ENCODE measurements around the gene ORC3.

ORC3 gene

DNA sequence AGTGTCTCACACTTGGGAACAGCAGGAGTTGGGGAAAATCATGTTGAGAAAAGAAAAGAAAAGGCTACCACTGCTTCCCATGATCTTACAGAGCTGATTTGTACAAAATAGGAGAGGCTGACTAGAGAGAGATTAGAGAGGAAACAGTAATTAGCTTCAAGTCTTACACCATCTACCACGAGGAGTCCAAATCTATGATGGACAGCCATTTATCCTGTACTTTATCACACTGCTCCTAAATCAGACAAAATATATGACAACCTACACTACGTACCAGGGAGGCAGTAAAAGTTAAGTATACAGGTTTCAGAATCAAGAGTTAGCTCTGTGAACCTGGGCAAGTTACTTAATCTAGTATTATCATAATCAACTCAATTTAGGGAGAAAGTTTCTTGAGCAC is 38.1 kb upstream of the ORC3 start:
- no peaks in the 10 kb centered on the region for H3K9me3 ChIP-seq (ENCODE audit: control insufficient read depth, insufficient read depth, low read depth, low read length)
- ChIA-PET POLR2A (no interaction called here), CTCF (interaction anchor here (1.4 kb wide), 1 partner anchor 10 kb away, joined by 4 read pairs; no protein-coding TSS in a partner anchor)
- TF ChIP-seq ZNF362 (tag by site-specific recombination; IDR thresholded peaks at IDR 0.05) (no peak), ZNF776 (tag by site-specific recombination; IDR thresholded peaks at IDR 0.05; ENCODE audit: borderline replicate concordance) (no peak), KLF9 (tag by site-specific recombination; IDR thresholded peaks at IDR 0.05; ENCODE audit: low read depth) (no peak), EGR2 (tag by site-specific recombination; IDR thresholded peaks at IDR 0.05; ENCODE audit: low read depth) (no peak), BCL6B (tag by site-specific recombination; IDR thresholded peaks at IDR 0.05) (no peak), HOXA7 (CRISPR knock-in tag; IDR thresholded peaks at IDR 0.05; ENCODE audit: borderline replicate concordance) (no peak), ZNF747 (tag by site-specific recombination; IDR thresholded peaks at IDR 0.05) (no peak), INSM2 (tag by site-specific recombination; IDR thresholded peaks at IDR 0.05) (no peak), ZNF544 (tag by site-specific recombination; IDR thresholded peaks at IDR 0.05) (no peak), ZNF660 (tag by site-specific recombination; IDR thresholded peaks at IDR 0.05) (no peak), TCF7L2 (IDR thresholded peaks at IDR 0.05; ENCODE audit: borderline replicate concordance, low read depth, low read length) (no peak), ZNF174 (tag by site-specific recombination; IDR thresholded peaks at IDR 0.05) (no peak), ZNF837 (tag by site-specific recombination; IDR thresholded peaks at IDR 0.05) (no peak), KLF16 (tag by site-specific recombination; IDR thresholded peaks at IDR 0.05) (no peak)
- no peak overlapping the region for H3K27ac ChIP-seq (ENCODE audit: extremely low read depth, low read depth, low read length)
- peaks cover 43 to 51% of the 10 kb centered on the region in 2 experiments for H3K36me3 ChIP-seq (ENCODE audit: control insufficient read depth in 2 of 2, insufficient read depth in 1 of 2, low read length in 2 of 2)
- H3K4me3 ChIP-seq (ENCODE audit: low read depth, low read length) = no peak overlapping the region
- H3K4me1 ChIP-seq (ENCODE audit: control insufficient read depth, insufficient read depth, low read length) = no peaks in the 10 kb centered on the region

DNA sequence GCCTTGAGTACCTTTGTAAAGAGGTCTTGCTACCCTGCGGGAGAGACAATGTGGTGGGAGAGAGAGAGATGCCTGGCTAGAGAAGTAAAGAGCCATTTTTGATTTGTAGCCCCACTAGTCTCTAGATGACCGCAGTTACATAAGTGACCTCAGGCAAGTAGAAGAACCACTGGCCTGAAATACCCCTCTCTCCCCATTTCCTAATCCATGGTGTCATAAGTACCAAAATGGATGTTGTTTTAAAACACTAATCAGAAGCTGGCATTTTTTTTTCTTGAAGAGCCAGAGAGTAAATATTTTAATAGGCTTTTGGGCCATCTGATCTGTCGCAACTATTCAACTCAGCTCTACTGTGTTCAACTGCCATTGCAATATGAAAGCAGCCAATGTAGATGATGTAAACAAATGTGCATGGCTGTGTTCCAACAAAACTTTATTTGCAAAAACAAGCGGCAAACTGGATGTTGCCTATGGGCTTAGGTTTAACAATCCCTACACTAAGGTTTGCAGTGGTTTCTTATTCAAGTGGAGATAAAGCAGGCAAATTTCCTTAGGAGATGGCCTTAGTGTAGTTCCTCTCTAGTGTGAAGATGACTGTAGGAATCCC is 36.7 kb upstream of the ORC3 start:
- TF ChIP-seq HOXC10 (CRISPR knock-in tag; IDR thresholded peaks at IDR 0.05) (no peak), ZXDB (tag by site-specific recombination; IDR thresholded peaks at IDR 0.05) (no peak), ZNF785 (tag by site-specific recombination; IDR thresholded peaks at IDR 0.05) (no peak), ZEB2 (tag by site-specific recombination; IDR thresholded peaks at IDR 0.05) (no peak), ZNF704 (tag by site-specific recombination; IDR thresholded peaks at IDR 0.05) (no peak), YY2 (tag by site-specific recombination; IDR thresholded peaks at IDR 0.05) (0 out of 2 replicates have a peak, but pooled peaks have one; percentile 20), ZNF10 (tag by site-specific recombination; IDR thresholded peaks at IDR 0.05) (peak; percentile 42; the same call in 1 of the 2 replicates), TCF7L2 (IDR thresholded peaks at IDR 0.05; ENCODE audit: borderline replicate concordance, low read depth, low read length) (no peak), AEBP2 (tag by site-specific recombination; IDR thresholded peaks at IDR 0.05; ENCODE audit: borderline replicate concordance) (no peak), ZNF660 (tag by site-specific recombination; IDR thresholded peaks at IDR 0.05) (no peak), ZBTB44 (tag by site-specific recombination; IDR thresholded peaks at IDR 0.05) (peak; percentile 52; the same call in 1 of the 2 replicates)
- ChIA-PET POLR2A (no interaction called here), CTCF (interaction anchor here (0.6 kb wide), 1 partner anchor 10 kb away, joined by 3 read pairs; no protein-coding TSS in a partner anchor)
- peaks cover 36 to 61% of the 10 kb centered on the region in 2 experiments for H3K36me3 ChIP-seq (ENCODE audit: control insufficient read depth in 2 of 2, insufficient read depth in 1 of 2, low read length in 2 of 2)
- no peak overlapping the region for H3K27ac ChIP-seq (ENCODE audit: extremely low read depth, low read depth, low read length)
- H3K4me3 ChIP-seq (ENCODE audit: low read depth, low read length) = no peak overlapping the region
- H3K4me1 ChIP-seq (ENCODE audit: control insufficient read depth, insufficient read depth, low read length) = no peaks in the 10 kb centered on the region
- H3K9me3 ChIP-seq (ENCODE audit: control insufficient read depth, insufficient read depth, low read depth, low read length) = no peaks in the 10 kb centered on the region
